Panc1 (cell line): ENCODE measurements around the gene MTA1. TPM values are rescaled to one million over a fixed set of nuclear protein-coding genes. Genes with fewer than 3 reads are reported as not detected.

Experiments
- ATAC-seq: fragments of 200-7000 bp; cut with Tn5 transposase; 2 replicates; pipeline ENCODE4 v1.9.1; 2020; ENCODE audit warnings: mild to moderate bottlenecking, moderate library complexity
- BruUV-seq: library from RNA; stranded (reverse); fragments of 400-500 nt; replicated peaks from 2 replicates; lab custom pipeline; 2021; lab: Mats Ljungman, UMichigan
- CTCF ChIA-PET: fragments of 300-600 bp; sonication (Branson Sonifier 250); formaldehyde crosslinking; loops from one replicate; lab custom pipeline; 2022; ENCODE audit warnings: antibody characterized with exemption; lab: Charles Lee
- POLR2A ChIA-PET: fragments of 300-600 bp; sonication (Branson Sonifier 250); formaldehyde crosslinking; loops from one replicate; lab custom pipeline; 2022; ENCODE audit warnings: antibody characterized with exemption; lab: Charles Lee
- DNase-seq: peaks from one replicate; pipeline ENCODE4 v3.0.0-alpha.2; 2010; ENCODE audit warnings: low read depth, low spot score
- H3K27ac ChIP-seq: 2 replicates; pipeline ENCODE4 v1.5.1; 2011; ENCODE audit warnings: mild to moderate bottlenecking, low read length, inconsistent platforms
- H3K27me3 ChIP-seq: fragments of 200-500 bp; sonication (Bioruptor generic); 2 replicates; pipeline ENCODE4 v1.6.0; 2014; ENCODE audit warnings: low read length, inconsistent platforms; ENCODE audit not compliant: control insufficient read depth, insufficient read depth
- H3K36me3 ChIP-seq: fragments of 200-500 bp; sonication (Bioruptor generic); 2 replicates; pipeline ENCODE4 v1.5.1; 2014; ENCODE audit warnings: inconsistent platforms, mild to moderate bottlenecking, low read length, moderate library complexity; ENCODE audit not compliant: control insufficient read depth, insufficient read depth
- H3K4me1 ChIP-seq: 2 replicates; pipeline ENCODE4 v1.5.1; 2011; ENCODE audit warnings: inconsistent platforms, mild to moderate bottlenecking, low read length, moderate library complexity; ENCODE audit not compliant: control insufficient read depth, insufficient read depth
- H3K4me3 ChIP-seq, 2 experiments: 2 replicates each; pipeline ENCODE4 v1.5.1; 2011 to 2012; ENCODE audit warnings: low read depth in 2 of 2, low read length in 2 of 2, mild to moderate bottlenecking in 2 of 2, inconsistent platforms in 1 of 2, moderate library complexity in 1 of 2
- H3K9me3 ChIP-seq: fragments of 200-500 bp; sonication (Bioruptor generic); 2 replicates; pipeline ENCODE4 v1.5.1; 2014; ENCODE audit warnings: low read depth, mild to moderate bottlenecking, inconsistent platforms, low read length, moderate library complexity; ENCODE audit not compliant: control insufficient read depth, insufficient read depth
- POLR2AphosphoS5 ChIP-seq: IDR thresholded peaks from 2 replicates; pipeline ENCODE4 v1.6.1; 2012; ENCODE audit warnings: mild to moderate bottlenecking, low read depth, low read length, moderate library complexity
- SIN3A ChIP-seq: IDR thresholded peaks from 2 replicates; pipeline ENCODE4 v1.6.1; 2012; ENCODE audit warnings: low read depth, mild to moderate bottlenecking, low read length, moderate library complexity, borderline replicate concordance; ENCODE audit not compliant: insufficient read depth
- TCF7L2 ChIP-seq: IDR thresholded peaks from 2 replicates; pipeline ENCODE4 v1.6.1; 2011; ENCODE audit warnings: mild to moderate bottlenecking, low read depth, low read length, inconsistent platforms
- in situ Hi-C: cut with HindIII; loops from 2 replicates; pipeline ENCODE4 v1.10.0; 2016; ENCODE audit warnings: low sequenced_read_pairs, low pct_unique_long_range_greater_than_20kb
- intact Hi-C: fragments of 100-400 bp; cut with micrococcal nuclease; formaldehyde crosslinking; loops from one replicate; pipeline ENCODE4 v1.10.0; 2022; ENCODE audit not compliant: unreplicated experiment
- total RNA-seq: library from RNA; stranded (reverse); gene quantifications from one replicate; pipeline ENCODE4 v1.2.1, GENCODE V29; 2021; ENCODE audit not compliant: unreplicated experiment
- TF ChIP-seq, protein P1 (sequence below): fragments of 450-650 bp; IDR thresholded peaks from 2 replicates; pipeline ENCODE4 v1.5.1; 2017; ENCODE audit warnings: mild to moderate bottlenecking
- TF ChIP-seq, protein P2 (sequence below), 2 experiments: IDR thresholded peaks; 2 replicates each; pipeline ENCODE4 v1.6.1; 2011 to 2012; ENCODE audit warnings: low read depth in 2 of 2, control low read depth in 1 of 2, low read length in 1 of 2, mild to moderate bottlenecking in 1 of 2, moderate library complexity in 1 of 2; ENCODE audit not compliant: insufficient read depth in 1 of 2

The MTA1 gene
- total RNA-seq, 1 experiment from 2014 or later, result 105 TPM

DNA sequence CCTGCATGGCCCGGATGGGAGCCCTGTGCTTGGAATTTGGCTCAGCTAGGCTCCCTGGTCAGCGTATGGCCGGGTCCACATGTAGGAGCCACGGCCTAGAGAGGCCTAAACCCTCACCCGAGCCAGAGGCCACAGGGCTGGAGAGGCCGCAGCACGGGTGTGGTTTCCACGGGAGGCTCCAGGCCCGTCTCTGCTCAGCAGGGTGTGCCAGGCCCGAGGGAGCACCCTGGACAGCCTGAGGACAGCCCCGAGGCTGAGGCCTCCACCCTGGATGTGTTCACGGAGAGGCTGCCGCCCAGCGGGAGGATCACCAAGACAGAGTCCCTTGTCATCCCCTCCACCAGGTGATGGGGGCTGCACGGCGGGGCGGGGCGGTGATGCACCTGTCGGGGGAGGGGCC, 38.9 kb upstream of the MTA1 start:
- intact Hi-C loops (no loop called here), in situ Hi-C loops (no loop called here)
- Histone ChIP-seq H3K4me3 (no peak overlapping the region), H3K9me3 (no peaks in the 10 kb centered on the region), H3K36me3 (no peaks in the 10 kb centered on the region), H3K27me3 (no peaks in the 10 kb centered on the region), H3K4me1 (no peaks in the 10 kb centered on the region), H3K27ac (no peak overlapping the region)
- no peak for ATAC-seq
- no peak for DNase-seq
- no TSS peak for BruUV-seq
- ChIA-PET CTCF (no interaction called here), POLR2A (no interaction called here)
- TF ChIP-seq, protein P1, sequence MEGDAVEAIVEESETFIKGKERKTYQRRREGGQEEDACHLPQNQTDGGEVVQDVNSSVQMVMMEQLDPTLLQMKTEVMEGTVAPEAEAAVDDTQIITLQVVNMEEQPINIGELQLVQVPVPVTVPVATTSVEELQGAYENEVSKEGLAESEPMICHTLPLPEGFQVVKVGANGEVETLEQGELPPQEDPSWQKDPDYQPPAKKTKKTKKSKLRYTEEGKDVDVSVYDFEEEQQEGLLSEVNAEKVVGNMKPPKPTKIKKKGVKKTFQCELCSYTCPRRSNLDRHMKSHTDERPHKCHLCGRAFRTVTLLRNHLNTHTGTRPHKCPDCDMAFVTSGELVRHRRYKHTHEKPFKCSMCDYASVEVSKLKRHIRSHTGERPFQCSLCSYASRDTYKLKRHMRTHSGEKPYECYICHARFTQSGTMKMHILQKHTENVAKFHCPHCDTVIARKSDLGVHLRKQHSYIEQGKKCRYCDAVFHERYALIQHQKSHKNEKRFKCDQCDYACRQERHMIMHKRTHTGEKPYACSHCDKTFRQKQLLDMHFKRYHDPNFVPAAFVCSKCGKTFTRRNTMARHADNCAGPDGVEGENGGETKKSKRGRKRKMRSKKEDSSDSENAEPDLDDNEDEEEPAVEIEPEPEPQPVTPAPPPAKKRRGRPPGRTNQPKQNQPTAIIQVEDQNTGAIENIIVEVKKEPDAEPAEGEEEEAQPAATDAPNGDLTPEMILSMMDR, result no peak
- TF ChIP-seq, protein P2, sequence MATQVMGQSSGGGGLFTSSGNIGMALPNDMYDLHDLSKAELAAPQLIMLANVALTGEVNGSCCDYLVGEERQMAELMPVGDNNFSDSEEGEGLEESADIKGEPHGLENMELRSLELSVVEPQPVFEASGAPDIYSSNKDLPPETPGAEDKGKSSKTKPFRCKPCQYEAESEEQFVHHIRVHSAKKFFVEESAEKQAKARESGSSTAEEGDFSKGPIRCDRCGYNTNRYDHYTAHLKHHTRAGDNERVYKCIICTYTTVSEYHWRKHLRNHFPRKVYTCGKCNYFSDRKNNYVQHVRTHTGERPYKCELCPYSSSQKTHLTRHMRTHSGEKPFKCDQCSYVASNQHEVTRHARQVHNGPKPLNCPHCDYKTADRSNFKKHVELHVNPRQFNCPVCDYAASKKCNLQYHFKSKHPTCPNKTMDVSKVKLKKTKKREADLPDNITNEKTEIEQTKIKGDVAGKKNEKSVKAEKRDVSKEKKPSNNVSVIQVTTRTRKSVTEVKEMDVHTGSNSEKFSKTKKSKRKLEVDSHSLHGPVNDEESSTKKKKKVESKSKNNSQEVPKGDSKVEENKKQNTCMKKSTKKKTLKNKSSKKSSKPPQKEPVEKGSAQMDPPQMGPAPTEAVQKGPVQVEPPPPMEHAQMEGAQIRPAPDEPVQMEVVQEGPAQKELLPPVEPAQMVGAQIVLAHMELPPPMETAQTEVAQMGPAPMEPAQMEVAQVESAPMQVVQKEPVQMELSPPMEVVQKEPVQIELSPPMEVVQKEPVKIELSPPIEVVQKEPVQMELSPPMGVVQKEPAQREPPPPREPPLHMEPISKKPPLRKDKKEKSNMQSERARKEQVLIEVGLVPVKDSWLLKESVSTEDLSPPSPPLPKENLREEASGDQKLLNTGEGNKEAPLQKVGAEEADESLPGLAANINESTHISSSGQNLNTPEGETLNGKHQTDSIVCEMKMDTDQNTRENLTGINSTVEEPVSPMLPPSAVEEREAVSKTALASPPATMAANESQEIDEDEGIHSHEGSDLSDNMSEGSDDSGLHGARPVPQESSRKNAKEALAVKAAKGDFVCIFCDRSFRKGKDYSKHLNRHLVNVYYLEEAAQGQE (IDR thresholded peaks at IDR 0.05; ENCODE audit: insufficient read depth in 1 of 2, low read depth in 2 of 2, low read length in 1 of 2), result no peak
- TF ChIP-seq POLR2AphosphoS5, result no peak
- no peak for TF ChIP-seq TCF7L2
- TF ChIP-seq SIN3A, result no peak

DNA sequence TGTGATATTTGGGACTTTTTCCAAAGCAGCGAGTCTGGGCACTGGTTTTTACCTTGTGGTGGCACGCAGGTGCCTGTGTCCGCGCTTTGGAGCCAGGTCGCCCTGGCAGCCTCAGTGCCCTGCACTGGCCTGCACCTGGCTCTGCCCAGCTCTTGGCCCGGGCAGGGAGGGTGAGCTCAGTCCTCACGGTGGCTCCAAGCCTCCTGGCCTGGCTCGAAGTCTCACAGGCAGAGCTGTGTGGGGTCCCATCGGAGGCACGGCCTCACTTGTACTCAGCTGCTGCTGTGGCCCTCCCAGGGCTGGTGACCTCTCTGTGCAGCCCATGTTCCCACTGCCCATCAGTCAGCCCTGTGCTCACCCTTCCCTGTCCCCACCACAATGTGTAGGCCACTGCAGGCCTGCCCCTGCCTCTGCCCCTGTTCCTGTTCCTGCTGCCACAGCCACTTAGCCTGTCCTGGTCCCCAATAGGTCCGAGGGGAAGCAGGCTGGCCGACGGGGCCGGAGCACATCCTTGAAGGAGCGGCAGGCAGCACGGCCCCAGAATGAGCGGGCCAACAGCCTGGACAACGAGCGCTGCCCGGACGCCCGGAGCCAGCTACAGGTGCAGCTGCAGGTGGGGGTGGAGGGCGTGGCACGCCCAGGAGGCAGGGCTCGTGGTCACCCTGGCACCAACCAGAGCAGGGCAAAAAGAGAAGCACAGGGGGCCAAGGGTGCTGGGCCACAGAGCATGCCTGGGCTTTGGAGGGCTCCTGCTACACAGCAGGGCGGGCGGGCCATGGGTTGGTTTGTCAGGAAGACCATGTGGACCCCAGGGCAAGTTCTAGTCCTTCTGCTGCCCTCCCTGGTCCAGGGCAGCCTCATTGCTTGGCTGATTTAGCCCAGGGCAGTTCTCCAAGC, 37.9 kb upstream of the MTA1 start:
- TF ChIP-seq, protein P2 (IDR thresholded peaks at IDR 0.05; ENCODE audit: insufficient read depth in 1 of 2, low read depth in 2 of 2, low read length in 1 of 2), result no peak; a peak in 1 of 4 replicates
- TF ChIP-seq POLR2AphosphoS5 (no peak), SIN3A (no peak), TCF7L2 (no peak)
- TF ChIP-seq, protein P1, result no peak
- ChIA-PET CTCF (no interaction called here), POLR2A (no interaction called here)
- in situ Hi-C loops, result no loop called here
- Histone ChIP-seq H3K9me3 (no peaks in the 10 kb centered on the region), H3K4me1 (no peaks in the 10 kb centered on the region), H3K4me3 (no peak overlapping the region), H3K27me3 (no peaks in the 10 kb centered on the region), H3K36me3 (no peaks in the 10 kb centered on the region), H3K27ac (no peak overlapping the region)
- no TSS peak for BruUV-seq
- ATAC-seq (no peak), DNase-seq (no peak)
- intact Hi-C loops, result no loop called here
